GM21381 (cell line): Measurements from ENCODE around the gene CBLC.

Experiments
- ATAC-seq: cut with Tn5 transposase; IDR thresholded peaks from one replicate; pipeline ENCODE4 v1.9.1; 2021; ENCODE audit warnings: mild to moderate bottlenecking, moderate library complexity; ENCODE audit not compliant: unreplicated experiment

Gene CBLC

DNA sequence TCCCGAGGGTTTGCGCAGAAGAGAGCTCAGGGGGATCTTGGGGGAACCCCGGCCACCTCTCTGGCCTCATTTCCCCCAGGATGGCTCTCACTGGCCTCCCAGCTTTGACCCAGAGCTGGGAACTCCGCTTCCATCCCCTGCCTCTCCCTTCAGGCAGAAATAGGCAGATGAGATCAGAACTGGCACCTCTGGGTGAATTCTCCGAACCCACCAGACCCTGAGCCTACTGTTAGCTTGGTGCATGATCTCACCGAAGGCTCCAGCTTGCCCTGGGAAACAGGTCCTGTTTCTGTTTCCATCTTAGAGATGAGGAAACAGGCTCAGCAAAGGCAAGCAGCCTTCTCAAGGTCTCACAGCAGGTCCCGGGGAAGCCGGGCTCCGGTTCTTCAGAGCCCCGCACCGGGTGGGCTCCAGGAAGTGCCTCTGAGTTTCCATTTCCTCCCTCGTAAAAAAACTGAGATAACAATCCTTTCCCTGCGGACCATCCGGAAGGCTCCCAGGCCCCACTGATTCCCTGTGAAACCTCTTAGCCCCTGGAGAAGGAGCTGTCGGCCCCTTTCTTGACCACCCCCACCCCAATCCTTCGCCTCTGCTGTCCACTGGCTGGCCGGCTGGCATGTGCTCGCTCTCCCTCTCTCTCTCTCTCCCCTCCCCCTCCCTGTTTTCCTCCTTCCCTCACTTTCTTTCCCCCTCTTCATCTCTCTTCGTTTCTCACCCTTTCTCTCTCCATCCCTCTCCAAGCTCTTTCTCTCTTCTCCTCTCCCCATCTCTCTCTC lies 70.5 kb downstream of the CBLC start:
- no peak for ATAC-seq

DNA sequence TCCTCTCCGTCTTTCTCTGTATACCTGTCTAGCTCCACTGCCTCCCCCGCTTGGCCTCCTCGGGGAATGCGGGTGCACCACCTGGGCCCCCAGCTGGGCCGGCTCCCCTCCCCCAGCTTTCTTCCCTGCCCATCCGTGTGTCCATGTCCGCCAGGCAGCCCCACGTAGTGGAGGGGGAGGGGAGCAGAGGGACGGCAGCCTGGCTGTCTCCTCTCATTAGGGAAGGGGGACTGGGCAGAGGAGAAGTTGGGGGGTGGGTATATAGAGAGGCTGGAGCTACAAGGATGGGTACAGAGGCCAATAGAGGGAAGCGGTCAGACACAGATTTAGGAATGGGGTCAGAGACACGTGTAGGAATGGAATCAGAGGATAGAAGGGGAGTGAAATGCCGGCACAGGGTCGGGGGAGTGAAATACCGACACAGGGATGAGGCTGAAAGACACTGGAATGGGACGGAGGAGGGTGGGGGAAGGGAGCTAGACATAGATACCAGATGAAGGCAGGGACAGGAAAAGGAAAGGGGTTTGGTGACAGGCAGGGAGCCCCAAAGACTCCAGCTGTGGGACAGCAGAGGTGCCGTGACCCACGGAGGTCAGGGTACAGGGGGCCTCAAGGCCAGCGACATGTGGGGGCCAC lies 71.2 kb downstream of the CBLC start:
- no peak for ATAC-seq
